Measurements from ENCODE around the gene RAB6C.
"Not testable (repeated sequence)": the region's sequence is repeated elsewhere in the genome, so short reads cannot be mapped to it uniquely, and the experiment has no call there.

Gene RAB6C

DNA sequence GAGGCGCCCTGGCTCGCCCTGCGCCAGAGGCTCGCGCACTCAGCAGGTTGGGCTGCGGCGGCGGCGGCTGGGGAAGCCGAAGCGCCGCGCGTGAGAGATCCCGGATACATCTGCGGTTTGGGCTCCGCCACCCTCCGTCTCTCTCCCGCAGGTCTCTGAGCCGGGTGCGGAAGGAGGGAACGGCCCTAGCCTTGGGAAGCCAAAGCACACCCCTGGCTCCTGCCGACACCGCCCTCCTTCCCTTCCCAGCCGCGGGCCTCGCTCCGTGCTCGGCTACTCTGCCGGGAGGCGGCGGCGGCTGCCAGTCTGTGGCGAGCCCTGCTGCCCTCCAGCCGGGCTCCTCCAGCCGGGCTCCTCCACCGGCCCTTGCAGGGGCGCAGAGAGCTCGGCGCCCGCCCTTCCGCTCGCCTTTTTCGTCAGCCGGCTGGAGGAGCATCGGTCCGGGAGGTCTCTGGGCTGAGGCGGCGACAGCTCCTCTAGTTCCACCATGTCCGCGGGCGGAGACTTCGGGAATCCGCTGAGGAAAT, at the start of gene RAB6C:
RAB6C (plus strand) TSS at position 38 of the 527 bp plus-strand sequence; CDS start at position 488, 450 bp downstream.
- peak; percentile 4 for DNase-seq (ENCODE audit: low read depth)
- peak within 1 kb of the TSS; percentile 40 for H3K4me3 ChIP-seq (ENCODE audit: low read depth, low read length)

DNA sequence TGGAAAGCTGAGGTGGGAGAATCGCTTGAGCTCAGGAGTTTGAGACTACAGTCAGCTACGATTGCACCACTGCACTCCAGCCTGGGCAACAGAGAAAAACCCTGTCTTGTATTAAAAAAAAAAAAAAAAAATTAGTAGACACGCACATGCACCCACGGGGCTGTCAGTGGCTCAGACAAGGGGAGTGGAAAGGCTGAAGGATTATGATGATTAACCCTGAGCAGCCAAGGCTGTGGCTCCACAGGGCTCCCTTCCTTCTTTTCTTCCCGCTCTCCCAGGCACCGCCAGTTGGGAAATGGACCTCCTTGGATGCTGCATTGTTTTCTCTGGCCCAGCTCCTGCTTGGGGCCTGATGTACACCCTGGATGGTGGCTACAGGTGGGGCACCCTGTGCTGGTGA, 49.0 kb upstream of the RAB6C start:
- DNase-seq (ENCODE audit: low read depth), result no peak
- TF ChIP-seq, protein P1, sequence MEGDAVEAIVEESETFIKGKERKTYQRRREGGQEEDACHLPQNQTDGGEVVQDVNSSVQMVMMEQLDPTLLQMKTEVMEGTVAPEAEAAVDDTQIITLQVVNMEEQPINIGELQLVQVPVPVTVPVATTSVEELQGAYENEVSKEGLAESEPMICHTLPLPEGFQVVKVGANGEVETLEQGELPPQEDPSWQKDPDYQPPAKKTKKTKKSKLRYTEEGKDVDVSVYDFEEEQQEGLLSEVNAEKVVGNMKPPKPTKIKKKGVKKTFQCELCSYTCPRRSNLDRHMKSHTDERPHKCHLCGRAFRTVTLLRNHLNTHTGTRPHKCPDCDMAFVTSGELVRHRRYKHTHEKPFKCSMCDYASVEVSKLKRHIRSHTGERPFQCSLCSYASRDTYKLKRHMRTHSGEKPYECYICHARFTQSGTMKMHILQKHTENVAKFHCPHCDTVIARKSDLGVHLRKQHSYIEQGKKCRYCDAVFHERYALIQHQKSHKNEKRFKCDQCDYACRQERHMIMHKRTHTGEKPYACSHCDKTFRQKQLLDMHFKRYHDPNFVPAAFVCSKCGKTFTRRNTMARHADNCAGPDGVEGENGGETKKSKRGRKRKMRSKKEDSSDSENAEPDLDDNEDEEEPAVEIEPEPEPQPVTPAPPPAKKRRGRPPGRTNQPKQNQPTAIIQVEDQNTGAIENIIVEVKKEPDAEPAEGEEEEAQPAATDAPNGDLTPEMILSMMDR (conservative IDR thresholded peaks at IDR 0.05; ENCODE audit: low read depth, low read length), result no peak
- H3K4me3 ChIP-seq (ENCODE audit: low read depth, low read length), result no peak overlapping the region

DNA sequence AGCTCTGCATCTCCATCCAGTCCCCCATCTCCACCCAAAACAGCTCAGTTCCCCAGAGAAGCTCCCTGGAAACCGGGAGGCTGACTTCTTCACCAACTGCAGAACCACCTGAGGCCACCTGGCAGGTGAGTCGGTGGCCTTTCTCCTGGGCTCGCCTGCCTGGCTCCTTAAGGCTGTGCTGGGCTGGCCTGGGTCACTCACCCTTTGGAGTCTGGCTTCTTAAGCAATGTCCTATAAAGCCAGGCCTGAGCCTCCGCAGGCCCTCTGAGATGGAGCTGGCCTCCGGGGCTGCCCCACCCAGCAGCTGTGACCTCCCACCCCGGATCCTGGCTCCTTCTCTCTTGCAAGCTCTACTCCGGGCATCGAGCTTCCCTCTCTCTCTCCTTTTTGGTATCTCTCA, 46.1 kb upstream of the RAB6C start:
- DNase-seq (ENCODE audit: low read depth); H3K4me3 ChIP-seq (ENCODE audit: low read depth, low read length): not testable (repeated sequence)

GRCh38 chr2:129934044-129934822, 45.2 kb upstream of the RAB6C start:
- no peak overlapping the region for H3K4me3 ChIP-seq (ENCODE audit: low read depth, low read length)
- TF ChIP-seq, protein P1 (conservative IDR thresholded peaks at IDR 0.05; ENCODE audit: low read depth, low read length), result no peak
- DNase-seq (ENCODE audit: low read depth), result no peak

DNA sequence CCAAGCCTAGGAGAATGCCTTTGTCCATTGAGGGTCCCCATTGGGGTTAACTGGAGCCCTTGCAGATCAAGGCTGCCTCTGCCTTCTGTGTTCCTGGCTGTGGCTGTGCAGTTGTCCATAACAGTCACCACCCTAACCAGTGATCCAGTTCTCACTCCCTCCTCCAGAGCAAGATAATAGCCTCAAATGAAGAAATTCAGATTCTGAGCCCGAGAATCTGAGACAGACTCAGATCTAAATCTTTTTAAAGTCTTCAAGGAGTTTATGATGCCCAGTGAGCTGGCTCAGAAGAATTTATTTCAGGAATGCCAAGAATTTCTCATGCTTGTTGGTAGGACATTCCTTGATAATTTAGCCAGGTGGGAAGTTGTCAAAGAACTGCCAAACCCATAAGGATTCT, 44.3 kb upstream of the RAB6C start:
- TF ChIP-seq, protein P1 (conservative IDR thresholded peaks at IDR 0.05; ENCODE audit: low read depth, low read length), result no peak
- no peak overlapping the region for H3K4me3 ChIP-seq (ENCODE audit: low read depth, low read length)
- DNase-seq (ENCODE audit: low read depth), result no peak

DNA sequence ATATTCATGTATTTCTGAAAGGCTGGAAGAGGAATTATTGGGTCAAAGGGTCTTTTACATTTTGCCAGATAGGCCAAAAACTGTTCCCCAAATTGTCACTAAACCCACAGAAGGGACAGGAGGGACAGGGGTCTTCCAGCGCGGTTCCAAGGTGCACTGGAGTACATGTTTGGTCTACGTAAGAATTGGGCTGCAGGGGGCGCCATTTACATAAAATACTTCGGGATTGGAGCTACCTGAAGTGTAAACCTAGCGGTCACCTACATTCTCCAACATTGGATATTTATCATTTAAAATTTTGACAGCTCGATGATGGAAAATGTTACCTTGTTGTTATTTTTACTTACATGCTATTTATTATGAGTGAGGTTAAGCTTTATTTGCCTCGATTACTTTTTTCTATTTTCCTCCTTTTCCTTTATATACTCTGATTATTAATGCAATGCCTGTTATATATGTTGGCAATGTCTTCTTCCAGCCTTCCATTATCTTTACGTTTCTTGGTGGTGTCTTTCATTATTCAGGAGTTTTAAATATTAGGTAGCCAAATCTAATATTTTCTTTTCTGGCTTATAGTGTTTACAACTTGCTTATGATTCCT, 43.0 kb upstream of the RAB6C start:
- DNase-seq (ENCODE audit: low read depth), result no peak
- TF ChIP-seq, protein P1 (conservative IDR thresholded peaks at IDR 0.05; ENCODE audit: low read depth, low read length), result no peak
- no peak overlapping the region for H3K4me3 ChIP-seq (ENCODE audit: low read depth, low read length)

- not testable (repeated sequence) for H3K4me3 ChIP-seq (ENCODE audit: low read depth, low read length); DNase-seq (ENCODE audit: low read depth)
Measured at GRCh38 chr2:129938850-129939471, 40.5 kb upstream of the RAB6C start.

GRCh38 chr2:129943456-129943855, 36.0 kb upstream of the RAB6C start:
- DNase-seq (ENCODE audit: low read depth); H3K4me3 ChIP-seq (ENCODE audit: low read depth, low read length): not testable (repeated sequence)

GRCh38 chr2:129945557-129945956, 33.9 kb upstream of the RAB6C start:
- H3K4me3 ChIP-seq (ENCODE audit: low read depth, low read length), result no peak overlapping the region
- TF ChIP-seq, protein P1 (conservative IDR thresholded peaks at IDR 0.05; ENCODE audit: low read depth, low read length), result no peak
- no peak for DNase-seq (ENCODE audit: low read depth)

DNA sequence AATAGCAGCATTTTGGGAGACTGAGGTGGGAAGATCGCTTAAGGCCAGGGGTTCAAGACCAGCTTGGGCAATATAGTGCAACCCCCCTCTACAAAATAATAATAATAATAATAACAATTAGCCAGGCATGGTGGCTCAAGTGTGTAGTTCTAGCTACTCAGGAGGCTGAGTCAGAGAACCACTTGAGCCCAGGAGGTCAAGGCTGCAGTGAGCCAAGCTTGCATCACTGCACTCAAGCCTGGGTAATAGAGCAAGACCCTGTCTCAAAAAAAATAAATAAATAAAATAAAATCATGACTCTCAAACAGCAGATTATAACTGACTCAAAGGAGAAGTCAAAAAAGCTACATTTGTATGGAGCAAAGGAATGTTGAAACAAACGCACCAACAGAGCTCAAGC, 31.8 kb upstream of the RAB6C start:
- not testable (repeated sequence) for H3K4me3 ChIP-seq (ENCODE audit: low read depth, low read length); DNase-seq (ENCODE audit: low read depth)

DNA sequence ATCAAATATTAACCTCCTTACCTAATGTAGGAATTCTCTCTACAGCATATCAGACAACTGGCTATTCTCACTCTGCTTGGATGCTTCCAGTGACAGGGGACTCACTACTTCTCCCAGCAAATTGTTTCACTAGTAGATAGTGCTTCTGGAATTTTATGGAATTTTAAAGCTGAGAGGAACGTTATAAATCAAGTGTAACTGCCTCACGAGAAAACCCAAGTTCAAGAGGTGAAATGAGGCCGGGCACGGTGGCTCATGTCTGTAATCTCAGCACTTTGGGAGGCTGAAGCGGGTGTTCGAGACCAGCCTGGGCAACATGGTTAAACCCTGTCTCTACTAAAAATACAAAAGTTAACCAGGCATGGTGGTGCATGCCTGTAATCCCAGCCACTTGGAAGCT, 23.3 kb upstream of the RAB6C start:
- not testable (repeated sequence) for DNase-seq (ENCODE audit: low read depth); H3K4me3 ChIP-seq (ENCODE audit: low read depth, low read length)
